Nephron (organoid): ENCODE results near the gene GALNT3.
A peak's percentile ranks its signal among the peaks of the same experiment; 100 is the strongest.

Source experiments
- H3K27ac Mint-ChIP-seq, 3 experiments: 2 replicates each; pipeline ENCODE4 v1.8.0; 2020; ENCODE audit warnings: mixed read lengths in 3 of 3, mild to moderate bottlenecking in 2 of 3, moderate library complexity in 1 of 3
- H3K27me3 Mint-ChIP-seq: 2 replicates; pipeline ENCODE4 v1.8.0; 2021; ENCODE audit warnings: low read depth, mild to moderate bottlenecking, moderate library complexity, mixed read lengths
- H3K36me3 Mint-ChIP-seq: 2 replicates; pipeline ENCODE4 v1.8.0; 2020; ENCODE audit warnings: low read depth, mixed read lengths
- H3K4me1 Mint-ChIP-seq: 2 replicates; pipeline ENCODE4 v1.8.0; 2020; ENCODE audit warnings: mixed read lengths
- H3K4me3 Mint-ChIP-seq, 3 experiments: 2 replicates each; pipeline ENCODE4 v1.8.0; 2020; ENCODE audit warnings: mild to moderate bottlenecking in 3 of 3, mixed read lengths in 3 of 3, moderate library complexity in 2 of 3
- H3K9me3 Mint-ChIP-seq: 2 replicates; pipeline ENCODE4 v1.8.0; 2020; ENCODE audit warnings: mixed read lengths
- TF ChIP-seq, protein P1 (sequence below), 3 experiments: fragments of 200-600 bp; sonication (generic); IDR thresholded peaks; one replicate each; pipeline ENCODE4 v1.5.0; 2021; ENCODE audit warnings: antibody characterized with exemption in 3 of 3; ENCODE audit not compliant: unreplicated experiment in 3 of 3

Gene GALNT3

DNA sequence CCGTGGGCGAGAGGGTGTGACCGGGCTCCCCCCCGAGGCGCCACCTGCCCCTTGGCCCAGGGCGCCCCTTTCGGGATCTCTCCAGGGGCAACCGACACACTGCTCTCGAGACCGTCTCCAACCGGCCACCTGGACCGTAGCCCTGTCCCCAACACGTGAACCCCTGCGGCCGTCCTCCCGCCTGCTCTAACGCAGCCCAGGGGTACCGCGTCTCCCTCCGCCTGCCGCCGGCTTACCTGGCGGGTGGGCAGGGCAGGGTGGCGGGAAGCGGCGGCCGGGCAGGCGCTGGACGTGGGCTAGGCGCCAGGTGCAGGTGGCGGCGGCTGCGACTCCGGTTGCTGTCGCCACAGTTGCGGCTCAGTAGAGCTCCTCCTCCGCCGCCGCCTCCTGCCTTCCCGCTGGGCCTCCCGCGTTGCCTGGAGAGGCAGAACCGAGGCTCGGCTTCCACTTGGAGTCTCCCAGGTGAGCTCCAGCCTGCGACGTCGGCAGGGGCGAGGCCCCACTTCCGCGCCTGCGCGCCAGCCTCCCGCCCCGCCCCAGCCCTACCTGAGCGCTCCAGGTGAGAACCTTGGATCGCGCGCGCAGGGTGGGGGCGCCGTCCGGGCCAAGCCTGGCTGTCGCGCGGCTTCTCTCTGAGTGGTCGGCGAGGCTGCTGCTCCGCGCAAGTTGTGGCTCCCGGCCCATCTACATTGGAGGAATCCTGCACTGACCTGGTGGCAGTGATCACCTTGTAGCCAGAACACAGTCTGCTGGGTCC, at the start of gene GALNT3:
GALNT3 (minus strand) TSS at position 469 of the 757 bp plus-strand sequence. CDS start 23,547 bp downstream, outside the sequence.
- Mint-ChIP-seq H3K4me3 (peak within 1 kb of the TSS; percentile 88 to 89 (median 89)), H3K36me3 (no peaks in the 10 kb centered on the region), H3K27ac (peak within 1 kb of the TSS in 1 of 3 experiments; percentile 23), H3K9me3 (no peaks in the 10 kb centered on the region), H3K27me3 (peaks cover 66% of the 10 kb centered on the region), H3K4me1 (peaks cover 16% of the 10 kb centered on the region)
- TF ChIP-seq, protein P1, sequence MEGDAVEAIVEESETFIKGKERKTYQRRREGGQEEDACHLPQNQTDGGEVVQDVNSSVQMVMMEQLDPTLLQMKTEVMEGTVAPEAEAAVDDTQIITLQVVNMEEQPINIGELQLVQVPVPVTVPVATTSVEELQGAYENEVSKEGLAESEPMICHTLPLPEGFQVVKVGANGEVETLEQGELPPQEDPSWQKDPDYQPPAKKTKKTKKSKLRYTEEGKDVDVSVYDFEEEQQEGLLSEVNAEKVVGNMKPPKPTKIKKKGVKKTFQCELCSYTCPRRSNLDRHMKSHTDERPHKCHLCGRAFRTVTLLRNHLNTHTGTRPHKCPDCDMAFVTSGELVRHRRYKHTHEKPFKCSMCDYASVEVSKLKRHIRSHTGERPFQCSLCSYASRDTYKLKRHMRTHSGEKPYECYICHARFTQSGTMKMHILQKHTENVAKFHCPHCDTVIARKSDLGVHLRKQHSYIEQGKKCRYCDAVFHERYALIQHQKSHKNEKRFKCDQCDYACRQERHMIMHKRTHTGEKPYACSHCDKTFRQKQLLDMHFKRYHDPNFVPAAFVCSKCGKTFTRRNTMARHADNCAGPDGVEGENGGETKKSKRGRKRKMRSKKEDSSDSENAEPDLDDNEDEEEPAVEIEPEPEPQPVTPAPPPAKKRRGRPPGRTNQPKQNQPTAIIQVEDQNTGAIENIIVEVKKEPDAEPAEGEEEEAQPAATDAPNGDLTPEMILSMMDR (IDR thresholded peaks at IDR 0.05; ENCODE audit: unreplicated experiment in 3 of 3): no peak

DNA sequence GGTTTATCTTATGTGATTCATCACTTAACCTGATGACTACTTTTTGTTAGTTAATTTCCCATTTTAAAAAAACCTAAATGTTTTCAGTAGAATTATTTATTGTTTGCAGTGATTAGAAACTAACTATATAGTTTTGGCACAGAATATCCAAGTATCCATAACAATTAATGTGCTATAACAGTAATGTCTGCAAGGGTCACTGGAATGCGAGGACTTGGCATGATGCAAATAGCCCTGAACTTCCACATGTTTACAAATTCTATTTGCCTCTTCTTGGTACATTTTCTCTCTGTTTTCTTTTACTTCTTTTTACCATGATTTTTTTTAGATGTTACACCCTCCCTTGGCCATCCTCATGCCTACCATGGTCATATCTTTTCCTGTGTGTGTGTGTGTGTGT, 49.3 kb upstream of the GALNT3 start:
- H3K4me3 Mint-ChIP-seq: no peak overlapping the region
- H3K9me3 Mint-ChIP-seq: no peaks in the 10 kb centered on the region
- H3K27me3 Mint-ChIP-seq: no peaks in the 10 kb centered on the region
- TF ChIP-seq, protein P1 (IDR thresholded peaks at IDR 0.05; ENCODE audit: unreplicated experiment in 3 of 3): no peak
- no peak overlapping the region for H3K27ac Mint-ChIP-seq
- H3K36me3 Mint-ChIP-seq: no peaks in the 10 kb centered on the region
- no peaks in the 10 kb centered on the region for H3K4me1 Mint-ChIP-seq

DNA sequence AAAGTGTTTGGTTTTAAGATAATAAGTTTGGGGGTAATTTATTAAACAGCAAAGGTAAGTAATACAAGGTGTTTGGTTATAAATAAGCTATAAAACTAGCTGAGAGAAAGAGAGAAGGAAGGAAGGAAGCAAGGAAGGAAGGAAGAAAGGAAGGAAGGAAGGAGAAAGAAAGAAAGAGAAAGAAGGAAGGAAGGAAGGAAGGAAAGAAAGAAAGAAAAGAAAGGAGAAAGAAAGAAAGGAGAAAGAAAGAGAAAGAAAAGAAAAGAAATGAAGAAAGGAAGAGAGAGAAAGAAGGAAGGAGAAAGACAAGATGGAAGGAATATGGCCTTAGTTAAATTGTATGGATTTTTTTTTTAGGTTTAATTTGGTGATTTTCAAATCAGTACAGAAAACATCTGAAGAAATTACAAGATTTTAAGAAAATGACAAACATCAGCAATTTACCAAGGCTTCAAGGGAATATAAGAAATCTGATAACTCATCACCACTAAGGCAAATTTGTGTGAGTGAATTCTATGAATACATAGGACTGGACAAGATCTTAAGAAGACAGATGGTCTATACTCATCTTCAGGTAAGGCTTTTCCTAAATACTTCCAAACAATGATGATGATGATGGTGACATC, 46.4 kb upstream of the GALNT3 start:
- H3K9me3 Mint-ChIP-seq: no peaks in the 10 kb centered on the region
- TF ChIP-seq, protein P1 (IDR thresholded peaks at IDR 0.05; ENCODE audit: unreplicated experiment in 3 of 3): no peak

DNA sequence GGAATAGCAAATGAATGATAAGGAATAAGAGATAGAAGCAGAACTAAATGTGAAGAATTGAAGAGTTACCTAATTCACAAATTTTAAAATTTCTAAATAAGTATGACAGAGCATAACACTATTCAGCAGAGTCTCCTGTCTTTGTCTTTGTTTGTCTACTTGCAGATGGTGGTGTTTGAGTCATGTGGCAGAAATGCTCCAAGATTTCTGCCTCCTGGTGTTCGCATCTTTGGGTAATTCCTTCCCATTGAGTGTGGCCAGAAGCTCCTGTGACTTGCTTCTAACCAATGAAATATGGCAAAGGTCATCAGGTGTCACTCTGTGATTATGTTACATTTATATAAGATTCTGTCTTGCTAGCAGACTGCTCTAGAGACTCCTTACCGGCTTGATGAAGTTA, 45.6 kb upstream of the GALNT3 start:
- Mint-ChIP-seq H3K36me3 (no peaks in the 10 kb centered on the region), H3K27me3 (no peaks in the 10 kb centered on the region), H3K4me1 (no peaks in the 10 kb centered on the region), H3K4me3 (no peak overlapping the region), H3K9me3 (no peaks in the 10 kb centered on the region), H3K27ac (no peak overlapping the region)
- TF ChIP-seq, protein P1 (IDR thresholded peaks at IDR 0.05; ENCODE audit: unreplicated experiment in 3 of 3): no peak

More for the DNA sequence above, 46.4 kb upstream of the GALNT3 start:
- Mint-ChIP-seq H3K36me3 (no peaks in the 10 kb centered on the region), H3K4me3 (no peak overlapping the region), H3K27me3 (no peaks in the 10 kb centered on the region), H3K27ac (no peak overlapping the region), H3K4me1 (no peaks in the 10 kb centered on the region)

DNA sequence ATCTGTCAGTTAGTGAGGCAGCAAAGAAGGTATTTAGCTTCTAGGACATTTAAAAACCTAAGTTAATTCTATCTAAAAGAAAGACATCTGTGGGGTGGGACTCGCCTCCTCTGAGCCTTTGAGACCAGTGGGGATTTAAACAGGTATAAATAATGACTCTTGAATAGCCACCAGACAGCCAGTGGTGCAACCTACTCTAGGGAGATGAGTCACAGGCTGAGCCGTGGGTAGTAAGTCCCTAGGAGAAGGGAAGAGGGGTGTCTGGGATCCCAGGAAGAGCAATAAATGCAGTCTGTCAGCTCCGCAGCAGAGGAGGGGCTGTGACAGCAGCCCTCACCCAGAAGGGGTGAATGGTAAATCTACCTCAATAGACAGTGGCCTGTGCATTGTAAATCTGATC, 43.1 kb upstream of the GALNT3 start:
- no peaks in the 10 kb centered on the region for H3K27me3 Mint-ChIP-seq

More for the DNA sequence above, 43.1 kb upstream of the GALNT3 start:
- Mint-ChIP-seq H3K9me3 (no peaks in the 10 kb centered on the region), H3K36me3 (no peaks in the 10 kb centered on the region), H3K27ac (no peak overlapping the region), H3K4me3 (no peak overlapping the region), H3K4me1 (no peaks in the 10 kb centered on the region)
- TF ChIP-seq, protein P1 (IDR thresholded peaks at IDR 0.05; ENCODE audit: unreplicated experiment in 3 of 3): no peak
